Measurements from ENCODE around the gene CDHR5. TPM values are rescaled to one million over a fixed set of nuclear protein-coding genes. Genes with fewer than 3 reads are reported as not detected.
A peak's percentile ranks its signal among the peaks of the same experiment; 100 is the strongest.

The CDHR5 gene
- total RNA-seq, 1 donor from 2014 or later: not detected

DNA sequence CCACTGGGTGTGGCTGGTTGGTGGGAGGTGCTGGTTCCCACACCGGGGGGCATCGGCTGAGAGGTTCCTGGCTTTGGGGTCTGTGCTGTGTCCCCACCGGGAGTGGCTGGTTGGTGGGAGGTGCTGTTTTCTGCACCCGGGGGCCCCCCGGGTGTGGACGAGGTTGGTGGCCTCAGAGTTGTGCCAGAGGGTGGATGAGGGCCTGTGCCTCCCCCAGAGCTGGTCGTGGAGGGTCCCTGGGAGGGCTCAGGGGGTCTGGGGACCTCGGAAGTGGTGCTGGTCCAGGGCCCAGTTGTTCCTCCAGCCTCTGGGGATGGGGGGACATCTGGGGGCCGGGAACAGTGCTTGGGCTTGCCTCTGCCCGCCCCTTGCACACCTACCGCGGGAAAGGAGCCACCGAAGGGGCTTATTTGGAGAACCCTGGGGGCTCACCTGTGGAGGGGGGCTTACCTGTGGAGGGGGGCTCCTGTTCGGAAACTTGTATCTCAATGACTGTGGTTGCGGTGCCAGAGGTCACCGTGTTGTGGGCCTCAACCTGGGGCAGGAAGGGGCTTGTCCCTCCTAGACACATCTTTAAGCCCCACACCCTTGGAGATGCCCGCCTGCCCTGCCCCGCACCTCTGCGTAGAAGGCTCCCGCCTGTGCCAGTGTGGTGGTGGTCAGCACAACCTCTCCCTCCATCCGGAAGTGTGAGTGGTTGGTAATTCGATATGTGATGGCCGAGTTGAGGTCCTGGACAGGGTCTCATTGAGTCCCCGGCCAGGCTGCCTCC is 5.7 kb downstream of the CDHR5 start:
- H3K9me3 Mint-ChIP-seq (ENCODE audit: unreplicated experiment): peaks cover 2% of the 10 kb centered on the region
- DNase-seq: no peak
- no peak overlapping the region for H3K27ac Mint-ChIP-seq (ENCODE audit: unreplicated experiment)
- no peak overlapping the region for H3K4me3 Mint-ChIP-seq (ENCODE audit: unreplicated experiment)
- TF ChIP-seq, protein P1, sequence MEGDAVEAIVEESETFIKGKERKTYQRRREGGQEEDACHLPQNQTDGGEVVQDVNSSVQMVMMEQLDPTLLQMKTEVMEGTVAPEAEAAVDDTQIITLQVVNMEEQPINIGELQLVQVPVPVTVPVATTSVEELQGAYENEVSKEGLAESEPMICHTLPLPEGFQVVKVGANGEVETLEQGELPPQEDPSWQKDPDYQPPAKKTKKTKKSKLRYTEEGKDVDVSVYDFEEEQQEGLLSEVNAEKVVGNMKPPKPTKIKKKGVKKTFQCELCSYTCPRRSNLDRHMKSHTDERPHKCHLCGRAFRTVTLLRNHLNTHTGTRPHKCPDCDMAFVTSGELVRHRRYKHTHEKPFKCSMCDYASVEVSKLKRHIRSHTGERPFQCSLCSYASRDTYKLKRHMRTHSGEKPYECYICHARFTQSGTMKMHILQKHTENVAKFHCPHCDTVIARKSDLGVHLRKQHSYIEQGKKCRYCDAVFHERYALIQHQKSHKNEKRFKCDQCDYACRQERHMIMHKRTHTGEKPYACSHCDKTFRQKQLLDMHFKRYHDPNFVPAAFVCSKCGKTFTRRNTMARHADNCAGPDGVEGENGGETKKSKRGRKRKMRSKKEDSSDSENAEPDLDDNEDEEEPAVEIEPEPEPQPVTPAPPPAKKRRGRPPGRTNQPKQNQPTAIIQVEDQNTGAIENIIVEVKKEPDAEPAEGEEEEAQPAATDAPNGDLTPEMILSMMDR (IDR thresholded peaks at IDR 0.05; ENCODE audit: partially characterized antibody, unreplicated experiment): no peak
- no peaks in the 10 kb centered on the region for H3K36me3 Mint-ChIP-seq (ENCODE audit: unreplicated experiment)
- peaks cover 2% of the 10 kb centered on the region for H3K4me1 Mint-ChIP-seq (ENCODE audit: low read depth, unreplicated experiment)
- peaks cover 10% of the 10 kb centered on the region for H3K27me3 Mint-ChIP-seq (ENCODE audit: unreplicated experiment)

GRCh38 chr11:617912-618682 is 6.7 kb downstream of the CDHR5 start:
- Mint-ChIP-seq H3K9me3 (ENCODE audit: unreplicated experiment) (peaks cover 2% of the 10 kb centered on the region), H3K4me1 (ENCODE audit: low read depth, unreplicated experiment) (peaks cover 2% of the 10 kb centered on the region), H3K4me3 (ENCODE audit: unreplicated experiment) (no peak overlapping the region), H3K27me3 (ENCODE audit: unreplicated experiment) (peaks cover 10% of the 10 kb centered on the region), H3K36me3 (ENCODE audit: unreplicated experiment) (no peaks in the 10 kb centered on the region), H3K27ac (ENCODE audit: unreplicated experiment) (no peak overlapping the region)
- no peak for DNase-seq
- TF ChIP-seq, protein P1 (IDR thresholded peaks at IDR 0.05; ENCODE audit: partially characterized antibody, unreplicated experiment): no peak

- peaks cover 6% of the 10 kb centered on the region for H3K27me3 Mint-ChIP-seq (ENCODE audit: unreplicated experiment)
- TF ChIP-seq, protein P1 (IDR thresholded peaks at IDR 0.05; ENCODE audit: partially characterized antibody, unreplicated experiment): no peak
- no peaks in the 10 kb centered on the region for H3K36me3 Mint-ChIP-seq (ENCODE audit: unreplicated experiment)
- H3K9me3 Mint-ChIP-seq (ENCODE audit: unreplicated experiment): peaks cover 4% of the 10 kb centered on the region
- H3K27ac Mint-ChIP-seq (ENCODE audit: unreplicated experiment): no peak overlapping the region
- DNase-seq: no peak
- no peak overlapping the region for H3K4me3 Mint-ChIP-seq (ENCODE audit: unreplicated experiment)
- peaks cover 4% of the 10 kb centered on the region for H3K4me1 Mint-ChIP-seq (ENCODE audit: low read depth, unreplicated experiment)
Measured at GRCh38 chr11:617199-617911, 7.4 kb downstream of the CDHR5 start.

- no peak for DNase-seq
- Mint-ChIP-seq H3K27me3 (ENCODE audit: unreplicated experiment) (peaks cover 8% of the 10 kb centered on the region), H3K4me1 (ENCODE audit: low read depth, unreplicated experiment) (peaks cover 7% of the 10 kb centered on the region), H3K4me3 (ENCODE audit: unreplicated experiment) (peak overlapping the region; percentile 65), H3K27ac (ENCODE audit: unreplicated experiment) (no peak overlapping the region), H3K9me3 (ENCODE audit: unreplicated experiment) (peaks cover 7% of the 10 kb centered on the region), H3K36me3 (ENCODE audit: unreplicated experiment) (no peaks in the 10 kb centered on the region)
- TF ChIP-seq, protein P1 (IDR thresholded peaks at IDR 0.05; ENCODE audit: partially characterized antibody, unreplicated experiment): no peak
Measured at GRCh38 chr11:616320-617198, 8.2 kb downstream of the CDHR5 start.

Measured in glutamatergic neuron (in vitro differentiated cells).